ENCODE measurements around the gene TACR2. TPM values are rescaled to one million over a fixed set of nuclear protein-coding genes. Genes with fewer than 3 reads are reported as not detected.

TACR2 gene
- total RNA-seq, 4 donors from 2014 or later: 18.9 to 241 (median 78.9) TPM

GRCh38 chr10:69404786-69405185 lies 11.9 kb downstream of the TACR2 start:
- H3K27ac ChIP-seq: peak overlapping the region in 1 of 4 donors; percentile 14

DNA sequence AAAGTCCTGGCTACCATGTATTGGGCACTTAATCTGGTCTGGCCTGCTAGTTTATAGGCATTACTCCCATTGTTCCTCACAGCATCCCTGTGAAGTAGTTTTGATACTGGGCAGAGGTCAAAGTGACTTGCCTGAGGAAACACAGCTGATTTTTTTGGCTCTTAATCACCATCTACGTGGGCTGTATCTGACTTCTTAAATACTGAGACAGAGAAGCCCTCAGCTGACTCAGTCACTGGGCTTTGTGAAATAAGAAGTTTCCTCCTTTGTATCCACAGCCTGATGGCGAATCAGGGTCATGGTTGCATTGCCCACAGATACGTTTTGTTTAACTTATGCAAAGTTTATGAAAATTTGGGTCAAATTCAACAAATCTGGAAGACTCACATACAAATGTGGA lies 13.2 kb downstream of the TACR2 start:
- peak in 1 of 3 donors; percentile 56 for TF ChIP-seq POLR2AphosphoS5 (IDR thresholded peaks at IDR 0.05)
- TF ChIP-seq POLR2A (IDR thresholded peaks at IDR 0.05): no peak
- TF ChIP-seq, protein P1, sequence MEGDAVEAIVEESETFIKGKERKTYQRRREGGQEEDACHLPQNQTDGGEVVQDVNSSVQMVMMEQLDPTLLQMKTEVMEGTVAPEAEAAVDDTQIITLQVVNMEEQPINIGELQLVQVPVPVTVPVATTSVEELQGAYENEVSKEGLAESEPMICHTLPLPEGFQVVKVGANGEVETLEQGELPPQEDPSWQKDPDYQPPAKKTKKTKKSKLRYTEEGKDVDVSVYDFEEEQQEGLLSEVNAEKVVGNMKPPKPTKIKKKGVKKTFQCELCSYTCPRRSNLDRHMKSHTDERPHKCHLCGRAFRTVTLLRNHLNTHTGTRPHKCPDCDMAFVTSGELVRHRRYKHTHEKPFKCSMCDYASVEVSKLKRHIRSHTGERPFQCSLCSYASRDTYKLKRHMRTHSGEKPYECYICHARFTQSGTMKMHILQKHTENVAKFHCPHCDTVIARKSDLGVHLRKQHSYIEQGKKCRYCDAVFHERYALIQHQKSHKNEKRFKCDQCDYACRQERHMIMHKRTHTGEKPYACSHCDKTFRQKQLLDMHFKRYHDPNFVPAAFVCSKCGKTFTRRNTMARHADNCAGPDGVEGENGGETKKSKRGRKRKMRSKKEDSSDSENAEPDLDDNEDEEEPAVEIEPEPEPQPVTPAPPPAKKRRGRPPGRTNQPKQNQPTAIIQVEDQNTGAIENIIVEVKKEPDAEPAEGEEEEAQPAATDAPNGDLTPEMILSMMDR (IDR thresholded peaks at IDR 0.05): no peak
- no peak for TF ChIP-seq EP300 (IDR thresholded peaks at IDR 0.05; ENCODE audit: low read depth)
- Histone ChIP-seq H3K27ac (peak overlapping the region in 1 of 4 donors; percentile 43), H3K27me3 (no peaks in the 10 kb centered on the region), H3K9me3 (no peaks in the 10 kb centered on the region), H3K36me3 (peaks cover 0 to 15% (median 5%) of the 10 kb centered on the region in 4 donors), H3K4me1 (peaks cover 8 to 45% (median 16%) of the 10 kb centered on the region in 4 donors), H3K4me3 (no peak overlapping the region)
- intact Hi-C loops (cut with DNase I; ENCODE audit: low total_unique reads) (no loop called here), in situ Hi-C loops (cut with MboI; ENCODE audit: low pct_ligation_motif_present in 1 of 4, low pct_unique_long_range_greater_than_20kb in 1 of 4, low sequenced_read_pairs in 3 of 4) (loop anchor here in 3 of 4 donors (10.0 to 25.0 kb wide), 2 partner anchors 231 to 234 kb away; partner anchors contain the start of gene FAM241B (in 3 of the 3))
- DNase-seq: no peak
- 45 to 58% methylated on average over 3 of the region's 3 CpGs for WGBS, 2 donors (ENCODE audit: low coverage in 1 of 2)

More at GRCh38 chr10:69404786-69405185, 11.9 kb downstream of the TACR2 start:
- Histone ChIP-seq H3K4me3 (no peak overlapping the region), H3K27me3 (no peaks in the 10 kb centered on the region), H3K9me3 (no peaks in the 10 kb centered on the region), H3K4me1 (peaks cover 13 to 53% (median 21%) of the 10 kb centered on the region in 4 donors), H3K36me3 (peaks cover 0 to 11% (median 5%) of the 10 kb centered on the region in 4 donors)
- in situ Hi-C loops (cut with MboI; ENCODE audit: low pct_ligation_motif_present in 1 of 4, low pct_unique_long_range_greater_than_20kb in 1 of 4, low sequenced_read_pairs in 3 of 4): loop anchor here in 3 of 4 donors (10.0 to 25.0 kb wide), 2 partner anchors 230 to 233 kb away; partner anchors contain the start of gene FAM241B (in 3 of the 3)
- TF ChIP-seq POLR2AphosphoS5 (IDR thresholded peaks at IDR 0.05) (no peak), EP300 (IDR thresholded peaks at IDR 0.05; ENCODE audit: low read depth) (no peak), POLR2A (IDR thresholded peaks at IDR 0.05) (no peak)
- TF ChIP-seq, protein P1 (IDR thresholded peaks at IDR 0.05): no peak
- WGBS, 2 donors (ENCODE audit: low coverage in 1 of 2): 90% methylated on average over 10 of the region's 10 CpGs; no CpG with 5 or more reads in 1 of the 2 donors
- intact Hi-C loops (cut with DNase I; ENCODE audit: low total_unique reads): no loop called here
- DNase-seq: no peak

DNA sequence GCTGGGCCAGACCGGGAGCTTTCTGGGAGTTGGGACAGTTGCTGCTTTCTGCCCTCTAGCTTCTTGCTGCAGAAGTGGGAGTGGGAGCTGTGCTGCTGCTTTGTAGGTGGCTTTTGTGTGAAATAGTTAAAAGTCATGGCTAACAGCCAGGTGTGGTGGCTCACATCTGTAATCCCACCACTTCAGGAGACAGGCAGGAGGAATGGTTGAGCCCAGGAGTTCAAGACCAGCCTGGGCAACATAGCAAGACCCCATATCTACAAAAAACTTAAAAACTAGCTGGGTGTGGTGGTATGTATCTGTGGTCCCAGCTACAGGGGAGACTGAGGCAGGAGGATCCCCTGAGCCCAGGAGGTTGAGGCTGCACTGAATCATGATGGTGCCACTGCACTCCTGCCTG lies 13.7 kb downstream of the TACR2 start:
- Histone ChIP-seq H3K27me3 (no peaks in the 10 kb centered on the region), H3K27ac (peak overlapping the region in 1 of 4 donors; percentile 19), H3K4me3 (no peak overlapping the region), H3K4me1 (peaks cover 7 to 41% (median 12%) of the 10 kb centered on the region in 4 donors), H3K36me3 (peaks cover 0 to 15% (median 5%) of the 10 kb centered on the region in 4 donors), H3K9me3 (no peaks in the 10 kb centered on the region)
- TF ChIP-seq, protein P1 (IDR thresholded peaks at IDR 0.05): no peak
- TF ChIP-seq POLR2AphosphoS5 (IDR thresholded peaks at IDR 0.05): no peak
- no peak for TF ChIP-seq POLR2A (IDR thresholded peaks at IDR 0.05)
- TF ChIP-seq EP300 (IDR thresholded peaks at IDR 0.05; ENCODE audit: low read depth): no peak
- intact Hi-C loops (cut with DNase I; ENCODE audit: low total_unique reads): no loop called here
- 72% methylated on average over 1 of the region's 1 CpG; no CpG with 5 or more reads in 1 of the 2 donors for WGBS, 2 donors (ENCODE audit: low coverage in 1 of 2)
- in situ Hi-C loops (cut with MboI; ENCODE audit: low pct_ligation_motif_present in 1 of 4, low pct_unique_long_range_greater_than_20kb in 1 of 4, low sequenced_read_pairs in 3 of 4): loop anchor here in 3 of 4 donors (10.0 to 25.0 kb wide), 2 partner anchors 232 to 234 kb away; partner anchors contain the start of gene FAM241B (in 3 of the 3)
- no peak for DNase-seq

GRCh38 chr10:69402386-69402785 lies 14.3 kb downstream of the TACR2 start:
- Histone ChIP-seq H3K4me3 (no peak overlapping the region), H3K27me3 (no peaks in the 10 kb centered on the region), H3K4me1 (peaks cover 3 to 34% (median 8%) of the 10 kb centered on the region in 4 donors), H3K9me3 (no peaks in the 10 kb centered on the region), H3K27ac (peak overlapping the region in 1 of 4 donors; percentile 19), H3K36me3 (peaks cover 0 to 15% (median 5%) of the 10 kb centered on the region in 4 donors)
- WGBS, 2 donors (ENCODE audit: low coverage in 1 of 2): 67 to 83% methylated on average over 3 to 6 of the region's 6 CpGs
- in situ Hi-C loops (cut with MboI; ENCODE audit: low pct_ligation_motif_present in 1 of 4, low pct_unique_long_range_greater_than_20kb in 1 of 4, low sequenced_read_pairs in 3 of 4) (loop anchor here in 3 of 4 donors (10.0 to 25.0 kb wide), 2 partner anchors 232 to 235 kb away; partner anchors contain the start of gene FAM241B (in 3 of the 3)), intact Hi-C loops (cut with DNase I; ENCODE audit: low total_unique reads) (no loop called here)
- no peak for DNase-seq
- TF ChIP-seq POLR2AphosphoS5 (IDR thresholded peaks at IDR 0.05) (no peak), EP300 (IDR thresholded peaks at IDR 0.05; ENCODE audit: low read depth) (no peak), POLR2A (IDR thresholded peaks at IDR 0.05) (no peak)
- TF ChIP-seq, protein P1 (IDR thresholded peaks at IDR 0.05): no peak

All from transverse colon (tissue), 4 donors.